ENCODE data around the gene PPM1N.

Gene PPM1N

DNA sequence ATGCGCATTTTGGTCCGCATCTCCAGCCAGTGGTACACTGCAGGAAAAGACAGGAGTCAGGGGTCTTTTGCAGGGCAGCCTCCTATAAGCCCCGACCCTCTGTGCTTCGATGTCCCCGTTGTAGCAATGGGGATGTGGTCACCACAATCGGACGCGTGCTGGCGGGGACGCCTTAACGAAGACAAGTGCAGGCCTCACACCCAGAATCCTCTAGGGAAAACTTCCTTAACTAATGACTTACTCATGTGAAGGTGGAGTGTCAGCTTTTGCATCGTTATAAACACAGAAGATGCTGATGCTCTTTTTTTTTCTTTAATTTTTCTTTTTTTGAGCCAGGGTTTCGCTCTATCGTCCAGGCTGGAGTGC is 31.2 kb downstream of the PPM1N start:
- DNase-seq (ENCODE audit: low read depth in 2 of 2) = no peak

DNA sequence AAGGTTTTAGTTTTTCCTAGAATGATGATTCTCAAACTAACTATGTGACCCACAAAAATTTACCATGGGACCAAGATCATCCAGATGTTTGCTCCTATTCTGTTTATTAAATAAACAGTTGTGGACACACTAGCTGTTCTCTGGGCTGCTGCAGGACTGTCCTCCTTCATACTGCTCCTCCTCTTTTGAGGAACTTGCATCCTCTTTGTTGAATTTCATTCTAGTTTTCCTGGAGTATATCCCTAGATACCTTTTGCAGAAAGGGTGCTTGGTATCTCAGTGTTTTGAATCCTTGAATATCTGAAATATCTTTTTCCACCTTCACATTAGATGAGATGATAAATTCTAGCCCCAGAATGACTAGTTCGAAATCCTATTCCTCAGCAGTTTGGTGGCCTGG is 33.1 kb downstream of the PPM1N start:
- DNase-seq (ENCODE audit: low read depth in 2 of 2) = no peak

DNA sequence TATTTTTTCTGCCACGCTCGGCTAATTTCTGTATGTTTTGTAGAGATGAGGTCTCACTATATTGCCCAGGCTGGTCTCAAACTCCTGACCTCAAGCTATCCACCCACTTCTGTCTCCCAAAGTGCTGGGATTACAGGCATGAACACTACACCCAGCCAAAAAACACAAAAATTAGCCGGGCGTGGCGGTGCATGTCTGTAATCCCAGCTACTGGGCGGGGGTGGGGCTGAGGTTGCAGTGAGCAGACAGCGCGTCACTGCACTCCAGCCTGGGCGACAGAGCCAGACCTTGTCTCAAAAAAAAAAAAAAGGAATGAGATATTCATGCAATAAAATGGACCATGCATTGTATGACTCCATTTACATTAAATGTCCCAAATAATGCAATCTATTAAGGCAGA is 41.2 kb downstream of the PPM1N start:
- no peak for DNase-seq (ENCODE audit: low read depth in 2 of 2)

DNA sequence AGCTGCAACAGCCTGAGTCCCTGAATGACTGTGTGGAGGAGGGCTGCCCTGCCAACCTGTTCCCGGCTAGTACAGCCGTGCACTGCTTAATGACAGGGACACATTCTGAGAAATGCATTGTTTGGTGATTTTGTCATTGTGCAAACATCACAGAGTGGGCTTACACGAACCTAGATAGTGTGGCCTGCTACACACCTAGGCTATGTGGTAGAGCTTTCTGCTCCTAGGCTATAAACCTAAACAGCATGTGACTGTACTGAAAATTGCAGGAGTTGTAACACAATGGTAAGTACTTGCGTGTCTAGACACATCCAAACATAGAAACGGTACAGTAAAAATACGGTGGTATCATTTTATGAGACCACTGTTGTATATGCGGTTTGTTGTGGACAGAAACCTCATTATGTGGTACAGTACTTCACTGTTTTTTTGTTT is 44.0 kb downstream of the PPM1N start:
- DNase-seq (ENCODE audit: low read depth in 2 of 2) = no peak

DNA sequence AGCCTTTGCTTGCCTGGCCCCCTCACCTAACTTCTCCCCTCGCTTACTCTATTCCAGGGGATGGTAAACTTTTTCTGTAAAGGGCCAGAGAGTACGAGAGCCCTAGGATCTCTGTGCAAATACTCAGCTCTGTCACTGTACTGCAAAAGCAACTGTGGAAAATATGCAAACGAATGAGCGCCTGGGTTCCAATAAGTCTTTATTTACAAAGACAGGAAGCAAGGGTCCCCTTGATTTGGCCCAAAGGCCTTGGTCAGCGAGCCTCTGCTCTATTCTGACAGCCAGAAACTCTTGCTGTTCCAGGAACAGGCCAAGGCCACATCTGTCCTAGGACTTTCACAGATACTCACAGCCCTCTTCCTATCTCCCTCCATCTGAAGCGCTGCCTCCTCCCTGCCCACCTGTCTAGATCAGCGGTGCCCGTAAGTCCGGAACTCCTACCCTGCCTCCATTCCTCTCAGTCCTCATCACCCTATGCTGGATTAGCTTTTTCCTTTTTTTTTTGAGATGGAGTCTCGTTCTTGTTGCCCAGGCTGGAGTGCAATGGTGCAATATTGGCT is 49.0 kb downstream of the PPM1N start:
- DNase-seq (ENCODE audit: low read depth in 2 of 2) = no peak

DNA sequence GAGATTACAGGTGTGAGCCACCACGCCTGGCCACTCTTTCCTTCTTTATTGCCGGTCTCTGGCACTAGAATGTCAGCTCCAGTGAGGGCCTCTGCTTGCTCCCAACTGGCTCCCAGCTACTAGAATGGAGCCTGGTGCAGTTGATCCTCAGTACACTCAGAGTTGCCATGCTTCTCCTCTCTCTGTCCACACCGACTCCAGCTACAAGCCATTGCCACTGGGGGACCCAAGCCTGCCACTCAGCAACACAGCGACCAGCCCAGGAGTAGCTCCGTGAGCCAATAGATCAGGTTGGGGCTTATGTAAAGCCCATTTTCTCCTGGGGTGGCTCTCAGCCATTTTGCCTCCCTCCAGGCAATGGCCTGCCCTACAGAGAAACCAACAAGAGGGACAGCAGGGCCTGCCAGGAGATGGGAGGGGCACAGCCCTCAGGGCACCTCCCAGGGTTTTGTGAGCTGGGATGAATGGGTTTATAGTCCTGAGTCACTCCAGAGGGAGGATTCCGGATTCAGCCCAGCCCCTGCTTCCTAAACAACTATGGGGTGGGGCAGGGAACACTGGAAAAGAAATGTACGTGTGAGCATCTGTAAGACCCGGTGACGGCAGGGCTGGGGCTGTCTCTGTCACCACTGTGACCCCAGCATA is 49.8 kb downstream of the PPM1N start:
- no peak for DNase-seq (ENCODE audit: low read depth in 2 of 2)
